Measurements from ENCODE around the gene HFE.
"Not testable (repeated sequence)": the region's sequence is repeated elsewhere in the genome, so short reads cannot be mapped to it uniquely, and the experiment has no call there.

HFE gene, protein sequence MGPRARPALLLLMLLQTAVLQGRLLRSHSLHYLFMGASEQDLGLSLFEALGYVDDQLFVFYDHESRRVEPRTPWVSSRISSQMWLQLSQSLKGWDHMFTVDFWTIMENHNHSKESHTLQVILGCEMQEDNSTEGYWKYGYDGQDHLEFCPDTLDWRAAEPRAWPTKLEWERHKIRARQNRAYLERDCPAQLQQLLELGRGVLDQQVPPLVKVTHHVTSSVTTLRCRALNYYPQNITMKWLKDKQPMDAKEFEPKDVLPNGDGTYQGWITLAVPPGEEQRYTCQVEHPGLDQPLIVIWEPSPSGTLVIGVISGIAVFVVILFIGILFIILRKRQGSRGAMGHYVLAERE

DNA sequence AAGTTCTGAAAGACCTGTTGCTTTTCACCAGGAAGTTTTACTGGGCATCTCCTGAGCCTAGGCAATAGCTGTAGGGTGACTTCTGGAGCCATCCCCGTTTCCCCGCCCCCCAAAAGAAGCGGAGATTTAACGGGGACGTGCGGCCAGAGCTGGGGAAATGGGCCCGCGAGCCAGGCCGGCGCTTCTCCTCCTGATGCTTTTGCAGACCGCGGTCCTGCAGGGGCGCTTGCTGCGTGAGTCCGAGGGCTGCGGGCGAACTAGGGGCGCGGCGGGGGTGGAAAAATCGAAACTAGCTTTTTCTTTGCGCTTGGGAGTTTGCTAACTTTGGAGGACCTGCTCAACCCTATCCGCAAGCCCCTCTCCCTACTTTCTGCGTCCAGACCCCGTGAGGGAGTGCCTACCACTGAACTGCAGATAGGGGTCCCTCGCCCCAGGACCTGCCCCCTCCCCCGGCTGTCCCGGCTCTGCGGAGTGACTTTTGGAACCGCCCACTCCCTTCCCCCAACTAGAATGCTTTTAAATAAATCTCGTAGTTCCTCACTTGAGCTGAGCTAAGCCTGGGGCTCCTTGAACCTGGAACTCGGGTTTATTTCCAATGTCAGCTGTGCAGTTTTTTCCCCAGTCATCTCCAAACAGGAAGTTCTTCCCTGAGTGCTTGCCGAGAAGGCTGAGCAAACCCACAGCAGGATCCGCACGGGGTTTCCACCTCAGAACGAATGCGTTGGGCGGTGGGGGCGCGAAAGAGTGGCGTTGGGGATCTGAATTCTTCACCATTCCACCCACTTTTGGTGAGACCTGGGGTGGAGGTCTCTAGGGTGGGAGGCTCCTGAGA lies at the start of gene HFE:
TSS of gene HFE (plus strand) at position 146 of the 832 bp plus-strand sequence. CDS start at position 158, 12 bp downstream.
- peak in 1 of 2 experiments; percentile 15 for DNase-seq (ENCODE audit: low read depth in 2 of 2)

DNA sequence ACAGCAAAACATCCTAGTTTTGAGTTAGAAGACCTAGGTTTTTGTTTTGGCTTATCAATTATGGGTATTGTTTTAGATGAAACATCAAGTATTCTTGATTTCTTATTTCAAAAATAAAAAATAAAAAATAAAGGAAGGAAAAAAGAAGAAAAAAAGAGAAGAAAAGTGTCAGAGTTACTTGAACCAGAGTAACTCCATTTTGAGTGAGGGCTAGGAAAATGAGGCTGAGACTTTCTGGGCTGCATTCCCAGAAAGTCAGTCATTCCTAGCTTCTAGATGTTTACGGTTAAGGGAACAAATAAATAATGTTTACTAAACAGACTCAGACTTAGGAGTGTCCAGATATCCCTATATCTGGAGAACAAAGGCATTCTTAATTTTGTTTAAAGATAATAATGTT lies 45.3 kb upstream of the HFE start:
- no peak for DNase-seq (ENCODE audit: low read depth in 2 of 2)

DNA sequence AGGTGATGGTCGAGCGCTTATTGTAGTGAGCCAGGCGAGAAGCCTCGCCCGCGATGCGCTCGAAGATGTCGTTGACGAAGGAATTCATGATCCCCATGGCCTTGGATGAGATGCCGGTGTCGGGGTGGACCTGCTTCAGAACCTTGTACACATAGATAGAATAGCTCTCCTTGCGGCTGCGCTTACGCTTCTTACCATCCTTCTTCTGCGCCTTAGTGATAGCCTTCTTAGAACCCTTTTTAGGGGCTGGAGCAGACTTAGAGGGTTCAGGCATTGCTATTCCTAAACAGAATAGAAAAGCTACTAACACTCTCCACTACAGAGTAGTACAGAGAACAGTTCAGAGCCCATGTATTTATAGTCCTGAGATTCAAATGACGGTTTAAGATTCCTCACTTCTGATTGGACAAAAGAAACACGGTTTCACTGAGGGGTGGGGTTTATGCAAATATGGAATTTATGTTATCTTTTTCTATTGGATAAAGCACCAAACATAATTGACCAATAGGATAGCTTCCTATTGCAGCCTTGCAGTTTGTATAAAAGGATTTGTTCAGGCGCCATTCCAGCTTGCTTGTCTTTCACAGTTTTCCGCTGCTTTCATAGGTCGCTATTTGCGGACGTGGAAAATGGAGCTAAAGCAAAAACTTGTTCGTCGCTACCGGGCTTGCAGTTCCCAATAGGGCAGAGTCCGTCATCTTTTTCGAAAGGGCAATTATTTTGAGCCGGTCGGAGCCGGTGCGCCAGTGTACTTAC lies 43.7 kb upstream of the HFE start:
- peak; percentile 97 for DNase-seq (ENCODE audit: low read depth in 2 of 2)

DNA sequence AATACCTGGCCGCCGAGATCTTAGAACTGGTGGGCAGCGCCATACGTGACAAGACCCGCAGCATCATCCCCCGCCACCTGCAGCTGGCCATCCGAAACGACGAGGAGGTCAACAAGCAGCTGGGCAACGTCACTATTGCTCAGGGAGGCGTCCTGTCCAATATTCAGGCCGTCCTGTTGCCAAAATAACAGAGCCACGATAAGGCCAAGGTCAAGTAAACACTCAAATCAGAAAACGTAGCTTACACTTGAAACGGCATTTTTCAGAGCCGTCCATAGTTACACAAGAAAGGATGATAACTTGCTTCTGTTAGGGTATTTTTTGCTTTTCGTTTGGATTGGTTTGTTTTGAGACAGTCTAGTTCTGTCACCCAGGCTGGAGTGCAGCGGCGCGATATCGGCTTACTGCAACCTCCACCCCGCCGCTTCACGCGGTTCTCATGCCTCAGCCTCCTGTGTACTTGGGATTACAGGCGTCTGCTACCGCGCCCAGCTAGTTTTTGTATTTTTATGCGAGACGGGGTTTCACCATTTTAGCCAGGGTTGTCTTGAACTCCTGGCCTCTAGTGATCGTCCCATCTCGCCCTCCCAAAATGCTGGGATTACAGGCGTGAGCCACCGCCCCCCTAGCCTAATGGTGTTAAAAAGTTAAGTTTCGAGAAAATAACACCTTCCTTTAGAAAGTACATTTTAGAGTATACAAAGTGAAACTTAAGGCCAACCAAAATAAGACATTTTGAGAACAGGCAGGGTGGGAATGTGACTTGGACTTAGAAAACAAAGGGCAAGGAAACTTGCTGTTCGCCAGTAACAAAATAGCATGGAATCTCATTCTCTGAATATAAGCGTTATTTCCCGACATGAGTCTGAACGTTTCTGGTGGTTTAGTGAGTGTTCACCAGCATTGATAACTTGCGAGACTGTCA lies 42.8 kb upstream of the HFE start:
- no peak for DNase-seq (ENCODE audit: low read depth in 2 of 2)

DNA sequence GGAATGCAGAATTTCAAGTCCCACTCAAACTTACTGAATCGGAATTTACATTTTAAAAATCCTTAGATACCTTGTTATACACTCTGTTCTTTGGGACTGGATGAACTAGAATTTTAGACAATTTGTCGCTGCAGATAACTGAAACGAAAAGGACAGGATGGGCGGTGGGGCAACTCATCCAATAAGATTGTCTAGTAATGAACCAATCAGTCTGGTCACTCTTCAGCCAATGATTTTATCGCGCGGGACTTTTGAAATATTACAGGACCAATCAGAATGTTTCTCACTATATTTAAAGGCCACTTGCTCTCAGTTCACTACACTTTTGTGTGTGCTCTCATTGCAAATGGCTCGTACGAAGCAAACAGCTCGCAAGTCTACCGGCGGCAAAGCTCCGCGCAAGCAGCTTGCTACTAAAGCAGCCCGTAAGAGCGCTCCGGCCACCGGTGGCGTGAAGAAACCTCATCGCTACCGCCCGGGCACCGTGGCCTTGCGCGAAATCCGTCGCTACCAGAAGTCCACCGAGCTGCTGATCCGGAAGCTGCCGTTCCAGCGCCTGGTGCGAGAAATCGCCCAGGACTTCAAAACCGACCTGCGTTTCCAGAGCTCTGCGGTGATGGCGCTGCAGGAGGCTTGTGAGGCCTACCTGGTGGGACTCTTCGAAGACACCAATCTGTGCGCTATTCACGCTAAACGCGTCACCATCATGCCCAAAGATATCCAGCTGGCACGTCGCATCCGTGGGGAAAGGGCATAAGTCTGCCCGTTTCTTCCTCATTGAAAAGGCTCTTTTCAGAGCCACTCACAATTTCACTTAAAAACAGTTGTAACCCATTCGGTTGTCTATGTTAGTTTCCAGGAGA lies 41.9 kb upstream of the HFE start:
- DNase-seq (ENCODE audit: low read depth in 2 of 2) = peak; percentile 83 to 88

DNA sequence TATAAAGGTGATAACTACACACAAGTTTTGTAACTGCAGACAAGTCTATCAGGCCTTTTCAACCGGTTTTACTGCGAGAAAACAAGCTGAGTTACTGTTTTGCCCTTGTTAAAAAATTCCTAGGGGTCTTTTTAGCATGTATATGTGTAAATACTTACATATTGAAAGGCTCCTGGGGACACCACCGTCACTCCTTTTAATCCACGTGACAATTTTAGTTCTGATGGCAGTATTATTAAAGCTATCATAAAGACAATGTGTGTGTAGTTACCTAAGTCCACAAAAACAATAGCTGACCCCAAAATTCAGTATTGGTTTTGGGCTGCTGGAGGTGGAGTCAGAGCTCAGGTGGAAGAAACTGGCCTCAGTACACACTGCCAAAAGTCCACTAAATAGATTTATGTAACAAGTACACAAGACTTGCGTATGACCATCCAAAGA lies 41.3 kb upstream of the HFE start:
- DNase-seq (ENCODE audit: low read depth in 2 of 2) = no peak

DNA sequence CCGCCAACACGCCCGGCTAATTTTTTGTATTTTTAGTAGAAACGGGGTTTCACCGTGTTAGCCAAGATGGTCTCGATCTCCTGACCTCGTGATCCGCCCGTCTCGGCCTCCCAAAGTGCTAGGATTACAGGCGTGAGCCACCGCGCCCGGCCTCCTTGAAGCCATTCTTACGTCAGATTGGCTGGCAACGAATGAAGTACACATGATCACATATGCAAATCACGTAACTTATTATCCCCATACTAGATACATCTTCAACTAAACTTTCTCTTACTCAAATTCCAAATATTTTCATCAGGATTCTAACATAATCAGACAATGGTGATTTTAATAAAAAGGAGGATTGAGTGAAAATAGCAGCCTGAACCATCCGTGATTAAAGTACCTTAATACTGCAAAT lies 39.9 kb upstream of the HFE start:
- DNase-seq (ENCODE audit: low read depth in 2 of 2) = not testable (repeated sequence)

DNA sequence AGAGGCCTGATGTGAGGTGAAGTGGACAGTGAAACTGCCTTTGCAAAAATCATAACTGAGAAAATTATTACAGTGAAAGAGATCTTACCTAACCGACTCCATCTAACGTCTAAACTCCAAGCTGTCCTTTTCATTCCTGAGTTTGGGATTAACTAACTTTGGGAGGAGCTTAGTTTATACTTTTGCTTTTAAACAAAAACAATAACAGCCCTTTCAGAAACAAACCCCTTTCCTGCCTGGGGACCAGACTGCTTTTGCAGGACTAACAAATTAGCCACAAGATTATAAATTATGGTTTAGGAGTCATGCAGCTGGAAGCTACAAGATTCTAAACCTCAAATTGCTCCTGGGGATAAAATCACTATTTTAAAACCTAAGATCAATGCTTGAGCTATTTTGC lies 38.6 kb upstream of the HFE start:
- no peak for DNase-seq (ENCODE audit: low read depth in 2 of 2)

DNA sequence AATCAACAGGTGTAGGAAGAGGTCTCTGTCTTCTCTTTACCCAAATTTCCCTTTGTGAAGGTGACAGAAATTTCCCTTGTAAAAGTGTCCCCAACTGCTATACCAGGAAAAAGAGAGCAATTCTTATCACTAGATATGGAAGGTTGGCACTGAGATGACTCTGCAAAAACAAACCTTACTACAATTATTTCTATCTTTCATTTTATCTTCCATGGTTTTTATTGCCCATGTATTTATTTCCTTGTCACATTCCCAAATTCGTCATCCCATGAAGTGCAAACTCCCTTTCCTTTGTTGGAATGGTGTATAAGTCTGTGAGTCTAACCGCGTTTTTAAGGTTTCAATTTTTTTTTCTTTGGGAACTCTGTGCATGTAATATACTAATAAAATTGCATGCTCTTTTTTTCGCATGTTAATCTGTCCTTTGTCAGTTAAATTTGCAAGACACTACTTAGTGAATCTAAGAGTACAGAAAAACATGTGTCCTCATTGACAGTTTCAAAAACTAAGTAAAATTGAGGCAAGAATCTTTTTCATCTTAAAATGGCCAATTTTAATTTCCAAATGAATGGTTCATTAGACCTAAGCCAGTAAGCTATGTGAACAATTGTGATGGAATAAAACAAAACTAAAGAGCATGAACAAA lies 35.4 kb upstream of the HFE start:
- no peak for DNase-seq (ENCODE audit: low read depth in 2 of 2)

DNA sequence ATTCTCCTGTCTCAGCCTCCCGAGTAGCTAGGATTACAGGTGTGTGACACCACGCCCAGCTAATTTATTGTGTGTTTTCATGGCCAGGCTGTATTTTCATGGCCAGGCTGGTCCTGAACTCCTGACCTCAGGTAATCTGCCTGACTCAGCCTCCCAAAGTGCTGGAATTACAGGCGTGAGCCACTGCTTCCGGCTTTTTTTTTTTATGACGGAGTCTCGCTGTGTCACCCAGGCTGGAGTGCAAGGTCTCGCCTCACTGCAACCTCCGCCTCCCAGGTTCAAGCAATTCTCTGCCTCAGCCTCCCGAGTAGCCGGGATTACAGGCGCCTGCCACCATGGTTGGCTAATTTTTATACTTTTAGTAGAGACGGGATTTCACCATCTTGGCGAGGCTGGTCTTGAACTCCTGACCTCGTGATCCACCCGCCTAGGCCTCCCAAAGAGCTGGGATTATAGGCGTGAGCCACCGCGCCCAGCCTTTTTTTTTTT lies 34.4 kb upstream of the HFE start:
- DNase-seq (ENCODE audit: low read depth in 2 of 2) = not testable (repeated sequence)

DNA sequence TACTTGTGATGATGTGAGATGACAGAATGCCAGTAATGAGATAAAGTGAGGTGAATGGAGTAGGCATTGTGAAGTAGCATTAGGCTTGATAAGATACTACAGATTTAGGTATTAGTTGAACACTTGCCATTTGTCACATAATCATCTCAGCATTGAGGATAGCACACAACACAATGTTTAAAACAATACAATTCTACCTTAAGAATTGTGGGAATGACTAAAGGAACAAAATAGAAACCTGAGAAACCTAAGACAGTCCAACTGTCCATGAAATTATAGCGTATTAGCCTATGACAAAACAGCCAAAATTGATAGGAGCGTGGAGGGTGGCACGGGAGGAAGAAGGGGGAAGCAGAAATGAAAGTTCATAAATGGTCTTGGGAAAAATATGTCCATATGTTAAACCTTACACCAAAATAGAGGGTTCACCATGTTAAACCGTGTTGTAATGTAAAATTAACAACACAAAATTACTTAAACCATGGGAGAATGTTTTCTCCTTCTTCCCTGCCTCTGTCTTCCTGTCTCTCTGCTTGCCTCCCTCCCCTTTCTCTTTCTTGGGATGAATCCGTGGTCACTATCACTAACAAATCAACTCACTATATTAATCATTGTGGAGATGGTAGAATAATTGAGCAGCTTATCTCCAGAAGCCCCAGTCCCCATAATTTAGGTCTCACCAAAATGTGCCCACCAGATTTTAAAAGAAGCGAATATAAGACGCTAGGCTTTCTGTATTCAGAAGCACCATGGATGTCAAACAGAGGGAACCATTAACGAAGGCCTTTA lies 33.0 kb upstream of the HFE start:
- DNase-seq (ENCODE audit: low read depth in 2 of 2) = no peak

DNA sequence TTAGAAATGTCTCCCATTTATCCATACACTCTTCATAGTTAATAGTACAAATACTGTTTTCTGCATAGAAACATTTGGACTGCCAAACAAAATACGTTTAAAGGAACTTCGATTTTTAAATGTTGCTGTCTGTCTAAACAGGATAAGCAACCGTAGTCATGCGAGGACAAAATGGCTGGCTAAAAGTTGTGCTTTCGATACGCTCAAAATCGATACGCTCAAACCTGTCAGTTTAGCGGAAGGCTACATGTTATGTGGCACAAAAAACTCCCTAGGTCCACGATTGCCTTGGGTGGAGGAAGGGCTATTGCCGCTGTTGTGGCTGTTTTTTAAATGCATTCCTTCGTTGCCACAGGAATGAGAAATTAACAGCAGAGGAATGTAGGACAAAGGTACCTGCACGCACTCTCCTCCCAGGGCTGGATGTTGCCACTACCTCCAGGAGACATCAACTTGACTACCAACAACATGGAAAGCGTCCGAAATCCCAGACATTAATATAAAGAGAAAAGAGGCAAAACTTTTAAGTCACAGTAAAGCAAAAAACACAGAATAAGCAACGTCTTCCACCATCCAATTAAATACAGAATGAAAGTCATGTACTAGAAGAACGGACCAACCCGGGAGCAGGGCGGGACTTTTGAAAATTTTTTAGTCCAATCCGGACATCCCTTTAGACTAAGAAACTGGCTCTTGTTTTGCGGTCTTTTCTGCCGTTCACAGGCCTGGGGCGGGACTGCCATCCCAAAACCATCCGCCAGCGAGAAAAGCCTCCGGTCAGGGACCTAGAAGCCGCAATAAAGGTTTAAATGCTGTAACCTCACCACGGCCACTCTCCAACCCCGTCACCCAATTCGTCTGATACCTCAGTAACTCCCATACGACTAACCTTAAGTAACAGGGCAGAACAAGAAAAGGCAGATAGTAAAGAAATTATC lies 32.2 kb upstream of the HFE start:
- DNase-seq (ENCODE audit: low read depth in 2 of 2) = peak; percentile 96

DNA sequence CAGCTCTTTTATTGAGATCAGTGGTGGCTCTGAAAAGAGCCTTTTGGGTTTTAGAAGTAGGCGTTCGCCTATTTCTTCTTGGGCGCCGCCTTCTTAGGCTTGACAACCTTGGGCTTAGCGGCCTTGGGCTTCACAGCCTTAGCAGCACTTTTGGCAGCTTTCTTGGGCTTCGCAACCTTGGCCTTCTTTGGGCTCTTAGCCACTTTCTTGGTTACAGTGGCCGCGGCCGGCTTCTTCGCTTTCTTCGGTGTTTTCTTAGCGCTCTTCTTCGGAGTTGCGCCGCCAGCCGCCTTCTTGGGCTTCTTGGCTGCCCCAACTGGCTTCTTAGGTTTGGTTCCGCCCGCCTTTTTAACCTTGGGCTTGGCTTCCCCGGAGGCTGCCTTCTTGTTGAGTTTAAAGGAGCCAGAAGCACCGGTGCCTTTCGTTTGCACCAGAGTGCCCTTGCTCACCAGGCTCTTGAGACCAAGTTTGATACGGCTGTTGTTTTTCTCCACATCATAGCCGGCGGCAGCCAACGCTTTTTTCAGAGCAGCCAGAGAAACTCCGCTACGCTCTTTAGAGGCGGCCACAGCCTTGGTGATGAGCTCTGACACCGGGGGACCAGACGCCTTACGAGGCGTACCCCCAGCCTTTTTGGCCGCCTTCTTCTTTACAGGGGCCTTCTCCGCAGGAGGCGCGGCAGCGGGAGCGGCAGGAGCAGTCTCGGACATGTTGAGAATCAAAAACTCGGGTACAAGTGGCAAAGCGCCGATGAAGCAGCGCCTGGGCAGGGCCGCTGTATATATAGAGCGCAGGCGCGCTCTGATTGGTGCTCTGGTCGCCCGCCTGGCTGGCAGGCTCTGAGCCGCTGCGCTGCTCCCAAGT lies 31.3 kb upstream of the HFE start:
- peak in 1 of 2 experiments; percentile 58 for DNase-seq (ENCODE audit: low read depth in 2 of 2)

DNA sequence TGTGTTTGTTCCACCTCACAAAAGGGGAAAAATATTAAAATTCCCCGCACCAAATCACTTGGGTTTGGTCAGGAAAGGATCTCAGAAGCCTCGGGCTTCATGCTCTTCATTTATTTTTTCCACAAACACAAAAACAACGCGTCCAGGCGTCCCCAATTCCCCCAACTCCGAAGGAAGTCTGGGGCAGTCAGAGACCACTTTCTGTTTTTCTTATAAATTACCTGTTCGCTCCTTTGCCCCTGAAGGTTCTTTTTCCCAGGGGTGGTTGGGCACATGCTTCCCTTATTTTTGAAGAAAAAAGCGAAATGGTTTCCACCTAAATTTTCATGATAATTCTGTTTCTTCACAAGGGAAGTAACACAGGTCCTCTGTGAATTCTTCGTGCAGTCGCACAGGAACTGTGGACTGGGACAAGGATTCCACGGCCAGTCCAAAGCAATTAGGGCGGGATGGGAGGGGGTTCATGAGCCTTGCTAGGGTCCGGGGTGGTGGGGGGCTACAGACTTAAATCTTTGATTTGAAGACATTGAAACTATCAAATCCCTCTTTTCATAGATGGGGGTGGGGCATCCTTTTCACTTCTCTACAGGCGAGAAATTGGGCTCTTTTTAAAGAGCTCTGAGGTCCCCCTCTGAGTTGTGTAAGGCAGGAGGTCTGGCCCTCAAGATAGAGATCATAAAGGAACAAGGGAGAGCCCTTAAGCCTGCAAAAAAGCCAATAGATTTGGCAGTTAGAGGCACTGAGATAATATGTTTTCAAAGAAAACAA lies 30.5 kb upstream of the HFE start:
- DNase-seq (ENCODE audit: low read depth in 2 of 2) = no peak

DNA sequence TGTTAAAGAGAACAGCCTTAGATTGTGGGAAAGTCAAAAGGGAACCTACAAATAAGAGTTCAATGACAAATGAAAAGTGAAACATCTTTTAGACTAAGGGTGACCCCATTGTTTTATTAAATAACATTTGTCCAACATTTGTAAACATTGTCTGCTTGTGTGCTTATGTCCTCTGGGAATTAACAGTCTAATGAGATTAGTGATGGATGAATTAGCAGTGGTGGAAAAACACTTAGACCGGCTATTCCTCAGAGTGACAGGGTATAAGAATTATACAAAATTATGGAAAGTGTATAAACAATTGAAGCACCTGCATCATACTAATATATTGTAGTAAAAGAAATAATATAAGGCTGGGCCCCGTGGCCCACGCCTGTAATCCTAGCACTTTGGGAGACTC lies 29.3 kb upstream of the HFE start:
- DNase-seq (ENCODE audit: low read depth in 2 of 2) = no peak

Data from fibroblast of skin of left biceps (primary cell).